ENCODE data around the gene BST2. TPM values are rescaled to one million over a fixed set of nuclear protein-coding genes. Genes with fewer than 3 reads are reported as not detected.

The BST2 gene
- total and polyA plus RNA-seq, 9 of the 15 experiments (the other 6 are each of a cell fraction or from before 2014, with no cell fraction given), result 11.2 to 232 (median 151) TPM

GRCh38 chr19:17404621-17405249 is 695 bp downstream of the BST2 start (continued):
- TF ChIP-seq CUX1 (CRISPR knock-in tag; IDR thresholded peaks at IDR 0.05) (no peak), FOXM1 (IDR thresholded peaks at IDR 0.05; ENCODE audit: low read depth) (0 out of 2 replicates have a peak, but pooled peaks have one; percentile 26), FOXM1 (CRISPR knock-in tag; IDR thresholded peaks at IDR 0.05; ENCODE audit: low read depth) (no peak), ARNT (IDR thresholded peaks at IDR 0.05) (0 out of 4 replicates have a peak, but pooled peaks of 1 of the 2 experiments have one; percentile 42), NR3C1 (CRISPR knock-in tag; IDR thresholded peaks at IDR 0.05) (no peak), CC2D1A (IDR thresholded peaks at IDR 0.05) (no peak), HLTF (IDR thresholded peaks at IDR 0.05) (no peak), CCAR2 (IDR thresholded peaks at IDR 0.05; ENCODE audit: low read depth, low read length) (no peak)
- TF ChIP-seq, protein P1, sequence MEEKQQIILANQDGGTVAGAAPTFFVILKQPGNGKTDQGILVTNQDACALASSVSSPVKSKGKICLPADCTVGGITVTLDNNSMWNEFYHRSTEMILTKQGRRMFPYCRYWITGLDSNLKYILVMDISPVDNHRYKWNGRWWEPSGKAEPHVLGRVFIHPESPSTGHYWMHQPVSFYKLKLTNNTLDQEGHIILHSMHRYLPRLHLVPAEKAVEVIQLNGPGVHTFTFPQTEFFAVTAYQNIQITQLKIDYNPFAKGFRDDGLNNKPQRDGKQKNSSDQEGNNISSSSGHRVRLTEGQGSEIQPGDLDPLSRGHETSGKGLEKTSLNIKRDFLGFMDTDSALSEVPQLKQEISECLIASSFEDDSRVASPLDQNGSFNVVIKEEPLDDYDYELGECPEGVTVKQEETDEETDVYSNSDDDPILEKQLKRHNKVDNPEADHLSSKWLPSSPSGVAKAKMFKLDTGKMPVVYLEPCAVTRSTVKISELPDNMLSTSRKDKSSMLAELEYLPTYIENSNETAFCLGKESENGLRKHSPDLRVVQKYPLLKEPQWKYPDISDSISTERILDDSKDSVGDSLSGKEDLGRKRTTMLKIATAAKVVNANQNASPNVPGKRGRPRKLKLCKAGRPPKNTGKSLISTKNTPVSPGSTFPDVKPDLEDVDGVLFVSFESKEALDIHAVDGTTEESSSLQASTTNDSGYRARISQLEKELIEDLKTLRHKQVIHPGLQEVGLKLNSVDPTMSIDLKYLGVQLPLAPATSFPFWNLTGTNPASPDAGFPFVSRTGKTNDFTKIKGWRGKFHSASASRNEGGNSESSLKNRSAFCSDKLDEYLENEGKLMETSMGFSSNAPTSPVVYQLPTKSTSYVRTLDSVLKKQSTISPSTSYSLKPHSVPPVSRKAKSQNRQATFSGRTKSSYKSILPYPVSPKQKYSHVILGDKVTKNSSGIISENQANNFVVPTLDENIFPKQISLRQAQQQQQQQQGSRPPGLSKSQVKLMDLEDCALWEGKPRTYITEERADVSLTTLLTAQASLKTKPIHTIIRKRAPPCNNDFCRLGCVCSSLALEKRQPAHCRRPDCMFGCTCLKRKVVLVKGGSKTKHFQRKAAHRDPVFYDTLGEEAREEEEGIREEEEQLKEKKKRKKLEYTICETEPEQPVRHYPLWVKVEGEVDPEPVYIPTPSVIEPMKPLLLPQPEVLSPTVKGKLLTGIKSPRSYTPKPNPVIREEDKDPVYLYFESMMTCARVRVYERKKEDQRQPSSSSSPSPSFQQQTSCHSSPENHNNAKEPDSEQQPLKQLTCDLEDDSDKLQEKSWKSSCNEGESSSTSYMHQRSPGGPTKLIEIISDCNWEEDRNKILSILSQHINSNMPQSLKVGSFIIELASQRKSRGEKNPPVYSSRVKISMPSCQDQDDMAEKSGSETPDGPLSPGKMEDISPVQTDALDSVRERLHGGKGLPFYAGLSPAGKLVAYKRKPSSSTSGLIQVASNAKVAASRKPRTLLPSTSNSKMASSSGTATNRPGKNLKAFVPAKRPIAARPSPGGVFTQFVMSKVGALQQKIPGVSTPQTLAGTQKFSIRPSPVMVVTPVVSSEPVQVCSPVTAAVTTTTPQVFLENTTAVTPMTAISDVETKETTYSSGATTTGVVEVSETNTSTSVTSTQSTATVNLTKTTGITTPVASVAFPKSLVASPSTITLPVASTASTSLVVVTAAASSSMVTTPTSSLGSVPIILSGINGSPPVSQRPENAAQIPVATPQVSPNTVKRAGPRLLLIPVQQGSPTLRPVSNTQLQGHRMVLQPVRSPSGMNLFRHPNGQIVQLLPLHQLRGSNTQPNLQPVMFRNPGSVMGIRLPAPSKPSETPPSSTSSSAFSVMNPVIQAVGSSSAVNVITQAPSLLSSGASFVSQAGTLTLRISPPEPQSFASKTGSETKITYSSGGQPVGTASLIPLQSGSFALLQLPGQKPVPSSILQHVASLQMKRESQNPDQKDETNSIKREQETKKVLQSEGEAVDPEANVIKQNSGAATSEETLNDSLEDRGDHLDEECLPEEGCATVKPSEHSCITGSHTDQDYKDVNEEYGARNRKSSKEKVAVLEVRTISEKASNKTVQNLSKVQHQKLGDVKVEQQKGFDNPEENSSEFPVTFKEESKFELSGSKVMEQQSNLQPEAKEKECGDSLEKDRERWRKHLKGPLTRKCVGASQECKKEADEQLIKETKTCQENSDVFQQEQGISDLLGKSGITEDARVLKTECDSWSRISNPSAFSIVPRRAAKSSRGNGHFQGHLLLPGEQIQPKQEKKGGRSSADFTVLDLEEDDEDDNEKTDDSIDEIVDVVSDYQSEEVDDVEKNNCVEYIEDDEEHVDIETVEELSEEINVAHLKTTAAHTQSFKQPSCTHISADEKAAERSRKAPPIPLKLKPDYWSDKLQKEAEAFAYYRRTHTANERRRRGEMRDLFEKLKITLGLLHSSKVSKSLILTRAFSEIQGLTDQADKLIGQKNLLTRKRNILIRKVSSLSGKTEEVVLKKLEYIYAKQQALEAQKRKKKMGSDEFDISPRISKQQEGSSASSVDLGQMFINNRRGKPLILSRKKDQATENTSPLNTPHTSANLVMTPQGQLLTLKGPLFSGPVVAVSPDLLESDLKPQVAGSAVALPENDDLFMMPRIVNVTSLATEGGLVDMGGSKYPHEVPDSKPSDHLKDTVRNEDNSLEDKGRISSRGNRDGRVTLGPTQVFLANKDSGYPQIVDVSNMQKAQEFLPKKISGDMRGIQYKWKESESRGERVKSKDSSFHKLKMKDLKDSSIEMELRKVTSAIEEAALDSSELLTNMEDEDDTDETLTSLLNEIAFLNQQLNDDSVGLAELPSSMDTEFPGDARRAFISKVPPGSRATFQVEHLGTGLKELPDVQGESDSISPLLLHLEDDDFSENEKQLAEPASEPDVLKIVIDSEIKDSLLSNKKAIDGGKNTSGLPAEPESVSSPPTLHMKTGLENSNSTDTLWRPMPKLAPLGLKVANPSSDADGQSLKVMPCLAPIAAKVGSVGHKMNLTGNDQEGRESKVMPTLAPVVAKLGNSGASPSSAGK (IDR thresholded peaks at IDR 0.05), result no peak
- TF ChIP-seq, protein P2, sequence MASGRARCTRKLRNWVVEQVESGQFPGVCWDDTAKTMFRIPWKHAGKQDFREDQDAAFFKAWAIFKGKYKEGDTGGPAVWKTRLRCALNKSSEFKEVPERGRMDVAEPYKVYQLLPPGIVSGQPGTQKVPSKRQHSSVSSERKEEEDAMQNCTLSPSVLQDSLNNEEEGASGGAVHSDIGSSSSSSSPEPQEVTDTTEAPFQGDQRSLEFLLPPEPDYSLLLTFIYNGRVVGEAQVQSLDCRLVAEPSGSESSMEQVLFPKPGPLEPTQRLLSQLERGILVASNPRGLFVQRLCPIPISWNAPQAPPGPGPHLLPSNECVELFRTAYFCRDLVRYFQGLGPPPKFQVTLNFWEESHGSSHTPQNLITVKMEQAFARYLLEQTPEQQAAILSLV (tag; IDR thresholded peaks at IDR 0.05), result no peak
